ENCODE data around the gene BUD31.
"Not testable (repeated sequence)": the region's sequence is repeated elsewhere in the genome, so short reads cannot be mapped to it uniquely, and the experiment has no call there.

Gene BUD31

DNA sequence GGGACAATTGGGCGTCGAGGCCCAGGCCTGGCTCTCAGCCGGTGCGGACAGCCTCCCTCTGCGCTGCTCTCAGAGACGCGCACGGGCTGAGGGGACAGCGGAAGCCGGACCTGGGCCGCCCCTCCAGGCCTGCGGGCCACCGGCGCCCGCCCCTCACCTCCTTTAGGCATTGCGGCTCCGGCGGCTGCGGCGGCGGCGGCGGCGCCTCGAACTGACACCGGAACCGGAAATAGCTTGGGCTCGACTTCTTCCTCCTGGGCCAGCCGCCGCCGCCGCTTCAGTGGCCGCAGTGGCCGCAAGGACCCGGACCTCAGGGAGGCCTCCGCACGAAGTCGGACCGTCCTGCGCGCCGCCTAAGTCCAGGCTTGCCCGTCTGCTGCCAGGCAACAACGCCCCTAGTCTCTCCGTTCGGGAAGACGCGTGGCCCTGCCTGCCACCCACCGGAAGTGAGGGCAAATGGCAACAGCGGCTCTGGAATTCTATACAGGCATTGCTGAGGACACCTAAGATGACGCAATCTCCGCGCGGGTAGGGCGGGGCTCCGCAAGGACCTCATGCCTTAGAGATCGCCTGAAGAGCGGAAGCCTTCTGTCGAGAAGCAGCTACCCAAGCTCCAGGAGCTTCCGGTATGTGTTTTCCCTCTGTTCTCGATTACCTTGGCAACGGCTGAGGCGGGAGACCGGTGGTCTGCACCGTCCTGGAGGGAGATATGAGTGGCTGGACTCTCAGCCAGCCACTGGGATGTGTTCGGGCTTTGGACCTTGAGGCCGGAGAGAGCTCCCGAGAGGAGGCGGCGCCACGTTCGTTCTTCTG is at the start of gene BUD31, which contains the start of gene PDAP1:
BUD31 (plus strand) TSS at position 591 of the 813 bp plus-strand sequence. CDS start 2,124 bp downstream, outside the sequence.
PDAP1 (minus strand) TSS at position 219 of the 813 bp plus-strand sequence; CDS start at position 170, 49 bp downstream.
- DNase-seq = peak; percentile 78

DNA sequence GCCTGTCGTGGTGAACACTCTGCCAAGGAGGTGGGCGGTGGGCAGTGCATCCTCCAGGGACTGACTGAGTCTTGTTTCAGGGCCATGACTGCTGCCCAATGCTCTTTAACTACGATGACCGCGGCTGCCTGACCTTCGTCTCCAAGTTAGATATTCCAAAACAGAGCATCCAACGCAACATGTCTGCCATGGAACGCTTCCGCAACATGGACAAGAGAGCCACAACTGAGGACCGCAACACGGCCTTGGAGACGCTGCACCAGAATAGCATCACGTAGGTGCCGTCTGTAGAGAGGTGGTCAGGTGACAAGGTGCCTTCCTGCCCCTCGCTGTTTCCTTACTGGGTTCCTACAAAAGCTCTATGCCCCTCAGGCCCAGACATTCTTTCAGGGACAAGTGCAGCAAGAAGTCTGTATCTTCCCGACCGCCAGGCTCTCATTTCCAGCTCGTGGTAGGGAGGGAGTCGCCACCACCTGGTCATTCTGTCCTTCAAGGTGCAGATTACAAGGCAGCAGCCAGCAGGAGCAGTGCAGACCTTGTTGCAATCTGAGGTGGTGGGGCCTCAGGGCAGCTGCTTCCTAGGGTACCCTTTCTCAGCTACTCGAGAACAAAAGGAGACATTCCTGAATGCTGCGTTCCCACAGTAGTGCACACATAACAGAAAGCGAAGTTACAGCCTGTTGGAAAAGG is 49.2 kb upstream of the BUD31 start:
- no peak for DNase-seq

GRCh38 chr7:99362801-99363200 is 46.0 kb upstream of the BUD31 start:
- DNase-seq = no peak

DNA sequence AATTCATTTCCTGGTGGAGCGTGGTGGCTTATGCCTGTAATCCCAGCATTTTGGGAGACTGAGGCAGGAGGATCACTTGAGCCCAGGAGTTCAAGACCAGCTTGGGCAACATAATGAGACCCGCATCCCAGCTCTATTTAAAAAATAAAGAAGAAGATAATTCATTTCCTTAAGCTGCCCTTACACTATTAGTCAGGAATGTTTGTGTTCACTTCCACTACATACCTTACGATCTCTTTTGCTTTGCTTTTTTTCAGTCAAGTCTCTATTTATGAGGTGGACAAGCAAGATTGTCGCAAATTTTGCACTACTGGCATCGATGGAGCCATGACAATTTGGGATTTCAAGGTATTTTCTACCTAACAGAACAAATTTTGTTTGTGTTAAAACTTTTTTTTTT is 45.5 kb upstream of the BUD31 start:
- no peak for DNase-seq

DNA sequence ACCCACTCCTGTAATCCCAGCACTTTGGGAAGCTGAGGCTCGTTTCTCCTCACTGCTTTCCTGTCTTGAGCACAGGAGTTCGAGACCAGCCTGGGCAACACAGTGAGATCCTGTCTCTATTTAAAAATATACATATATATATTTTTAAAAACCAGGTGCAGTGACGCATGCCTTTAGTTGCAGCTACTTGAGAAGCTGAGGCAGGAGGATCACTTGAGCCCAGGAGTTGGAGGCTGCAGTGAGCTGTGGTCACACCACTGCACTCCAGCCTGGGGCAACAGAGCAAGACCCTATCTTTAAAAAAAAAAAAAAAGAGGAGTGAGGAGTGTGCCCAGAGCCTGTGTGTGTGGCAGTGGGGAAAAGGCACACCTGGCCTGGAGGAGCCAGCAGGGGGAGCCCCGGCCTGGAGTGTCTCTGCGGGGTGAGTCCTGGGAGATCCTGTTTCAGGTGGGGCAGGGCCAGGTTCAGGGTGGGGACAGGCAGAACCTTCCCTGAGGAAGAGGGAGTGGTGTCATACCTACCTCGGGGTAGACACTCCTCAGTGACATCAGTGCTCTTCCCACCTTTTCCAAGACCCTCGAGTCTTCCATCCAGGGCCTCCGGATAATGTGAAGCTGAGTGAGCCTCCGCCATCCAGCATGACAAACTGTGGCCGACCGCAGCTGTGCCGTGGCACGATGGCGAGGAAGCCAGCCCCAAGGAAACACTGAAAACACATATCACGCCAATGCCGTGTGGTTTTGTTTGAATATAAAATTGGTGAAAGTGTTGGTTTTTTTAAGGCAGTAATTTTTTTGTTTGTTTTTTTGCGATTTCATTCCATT is 43.2 kb upstream of the BUD31 start:
- no peak for DNase-seq

DNA sequence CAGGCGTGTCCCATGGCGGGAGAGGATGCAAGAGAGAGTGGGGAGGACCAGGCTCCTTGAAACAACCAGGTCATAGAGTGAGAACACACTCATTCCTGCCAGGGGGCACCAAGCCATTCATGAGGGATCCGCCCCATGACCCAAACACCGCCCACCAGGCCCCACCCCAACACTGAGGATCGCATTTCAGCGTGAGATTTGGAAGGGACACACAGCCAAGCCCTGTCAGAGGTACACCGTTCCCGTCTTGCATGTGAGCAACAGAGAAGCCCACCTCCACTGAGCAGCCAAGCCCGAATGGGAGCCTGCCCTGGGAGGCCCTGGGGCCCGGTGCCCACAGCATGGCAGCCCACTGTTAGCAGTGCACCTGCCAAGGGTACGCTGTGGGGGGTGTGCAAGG is 42.1 kb upstream of the BUD31 start:
- DNase-seq = no peak

- DNase-seq = no peak
Observed at GRCh38 chr7:99368750-99369389, 39.9 kb upstream of the BUD31 start.

GRCh38 chr7:99369767-99370391 is 38.9 kb upstream of the BUD31 start:
- no peak for DNase-seq

DNA sequence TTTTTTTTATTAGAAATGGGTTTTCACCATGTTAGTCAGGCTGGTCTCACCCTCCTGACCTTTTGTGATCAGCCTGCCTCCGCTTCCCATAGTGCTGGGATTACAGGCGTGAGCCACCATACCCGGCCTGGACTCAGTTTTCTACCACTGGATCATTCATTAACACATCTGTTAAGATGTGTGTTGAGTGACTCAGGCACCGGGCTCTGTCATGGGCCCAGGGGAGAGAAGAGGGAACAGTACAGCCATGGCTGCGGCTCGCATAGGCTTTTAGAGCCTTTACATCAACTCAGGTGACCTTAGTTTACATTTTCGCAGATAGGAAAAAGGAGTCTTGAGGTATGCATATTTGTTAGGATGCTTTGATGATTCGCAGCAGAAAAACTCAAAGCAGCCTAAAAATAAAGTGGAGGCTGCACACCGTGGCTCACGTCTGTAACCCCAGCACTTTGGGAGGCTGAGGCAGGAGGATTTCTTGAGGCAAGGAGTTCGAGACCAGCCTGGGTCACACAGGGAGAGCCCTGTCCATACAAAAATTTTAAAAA is 37.3 kb upstream of the BUD31 start:
- DNase-seq = no peak

DNA sequence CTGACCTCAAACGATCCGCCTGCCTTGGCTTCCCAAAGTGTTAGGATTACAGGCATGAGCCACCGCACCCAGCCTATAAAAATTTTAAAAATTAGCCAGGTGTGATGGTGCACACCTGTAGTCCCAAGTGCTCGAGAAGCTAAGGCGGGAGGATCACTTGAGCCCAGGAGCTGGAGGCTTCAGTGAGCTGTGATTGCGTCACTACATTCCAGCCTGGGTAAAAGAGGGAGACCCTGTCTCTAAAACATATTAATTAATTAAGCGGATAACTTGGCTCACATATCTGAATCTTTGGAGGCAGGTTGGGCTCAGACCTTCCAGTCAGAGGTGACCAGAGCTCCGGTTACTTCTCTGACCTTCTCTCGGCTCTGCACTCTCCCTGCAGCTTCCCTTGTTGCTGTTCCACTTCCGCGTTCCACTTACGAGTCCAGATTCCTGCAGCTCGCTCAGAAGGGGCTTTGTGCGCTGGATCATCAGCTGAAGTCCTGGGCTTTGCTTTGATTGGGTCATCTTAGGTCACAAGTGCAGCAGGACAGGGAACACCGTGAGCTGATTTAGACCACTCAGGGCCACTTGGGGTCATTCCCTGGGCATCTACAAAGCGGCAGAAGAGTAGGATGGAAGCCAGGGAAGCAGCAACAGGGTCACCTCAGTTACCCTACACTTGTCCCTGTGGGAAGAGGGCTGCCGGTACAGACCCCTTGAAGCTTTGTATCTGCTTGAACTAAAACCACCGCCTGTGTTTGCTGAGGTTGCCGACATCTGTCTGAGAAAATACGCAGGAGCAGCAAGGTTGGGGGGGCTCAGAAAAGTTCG is 36.3 kb upstream of the BUD31 start:
- DNase-seq = no peak

GRCh38 chr7:99373091-99374066 is 35.4 kb upstream of the BUD31 start:
- DNase-seq = no peak

GRCh38 chr7:99374111-99375064 is 34.4 kb upstream of the BUD31 start, which contains the start of gene ARPC1B:
TSS of gene ARPC1B (plus strand) at chr7:99374730. CDS start at chr7:99385715, 10,985 bp downstream.
- no peak for DNase-seq

GRCh38 chr7:99375070-99375807 is 33.5 kb upstream of the BUD31 start:
- DNase-seq = no peak

DNA sequence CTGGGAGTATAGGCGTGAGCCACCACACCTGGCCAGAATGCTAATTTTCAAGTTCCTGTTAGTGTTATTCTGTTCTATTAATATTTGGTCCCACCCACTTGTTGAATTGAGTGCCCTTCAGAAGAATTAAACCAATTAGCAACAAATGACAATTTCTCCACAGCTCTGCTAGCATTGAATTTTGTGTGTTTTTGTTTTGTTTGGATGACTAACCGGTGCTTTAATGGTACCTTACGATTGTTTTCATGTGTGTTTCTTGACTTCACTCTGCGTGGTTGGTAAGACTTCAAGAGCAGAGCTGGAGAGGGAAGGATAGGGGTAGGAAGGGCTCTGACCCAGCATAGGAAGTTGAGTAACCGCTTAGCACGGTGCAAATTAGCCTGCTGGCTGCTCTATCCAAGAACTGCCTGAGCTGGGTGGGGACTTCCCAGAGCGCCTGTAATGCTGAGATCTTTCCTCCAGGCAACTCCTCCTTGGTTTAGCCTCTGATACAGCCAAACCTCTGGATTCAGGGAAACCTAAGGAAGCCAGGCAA is 29.7 kb upstream of the BUD31 start:
- DNase-seq = no peak

DNA sequence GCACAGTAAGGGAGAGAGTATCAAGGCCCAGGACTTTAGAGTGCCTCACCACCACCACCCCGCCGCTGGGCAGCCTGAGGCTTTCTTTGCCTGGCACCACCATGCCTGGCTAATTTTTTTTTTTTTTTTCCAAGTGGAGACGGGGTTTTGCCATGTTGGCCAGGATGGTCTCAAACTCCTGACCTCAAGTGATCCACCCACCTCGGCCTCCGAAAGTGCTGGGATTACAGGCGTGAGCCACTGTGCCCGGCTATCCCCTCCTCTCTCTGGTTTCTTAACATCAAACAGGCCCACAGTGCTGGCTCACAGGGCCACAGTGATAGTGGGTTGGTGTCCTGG is 29.1 kb upstream of the BUD31 start:
- DNase-seq = not testable (repeated sequence)

GRCh38 chr7:99380032-99380822 is 28.5 kb upstream of the BUD31 start:
- no peak for DNase-seq
